Caco-2 (cell line): ENCODE data around the gene ZBTB8B. TPM values are rescaled to one million over a fixed set of nuclear protein-coding genes. Genes with fewer than 3 reads are reported as not detected.

Source experiments
- Bru-seq: library from RNA; stranded (reverse); fragments of 400-500 nt; gene quantifications from one replicate; lab custom pipeline; 2021; lab: Mats Ljungman, UMichigan
- BruChase-seq, 2 experiments: library from RNA; stranded (reverse); fragments of 400-500 nt; gene quantifications; one replicate each; lab custom pipeline; 2021; lab: Mats Ljungman, UMichigan
- BruUV-seq: library from RNA; stranded (reverse); fragments of 400-500 nt; replicated peaks from 2 replicates; lab custom pipeline; 2021; lab: Mats Ljungman, UMichigan
- CTCF ChIA-PET: fragments of 300-600 bp; sonication (Branson Sonifier 250); formaldehyde crosslinking; loops from one replicate; lab custom pipeline; 2022; ENCODE audit warnings: antibody characterized with exemption; lab: Charles Lee
- POLR2A ChIA-PET: fragments of 300-600 bp; sonication (Branson Sonifier 250); formaldehyde crosslinking; loops from one replicate; lab custom pipeline; 2022; ENCODE audit warnings: antibody characterized with exemption; lab: Charles Lee
- DNase-seq, 2 experiments: peaks; one replicate each; pipeline versions ENCODE4 v3.0.0 to v3.0.0-alpha.2; 2020 to 2022
- H3K27me3 ChIP-seq: replicated peaks from 2 replicates; pipeline ENCODE4 v1.6.0; 2011; ENCODE audit warnings: low read length; ENCODE audit not compliant: control insufficient read depth, insufficient read depth
- H3K36me3 ChIP-seq: 2 replicates; pipeline ENCODE4 v1.5.1; 2011; ENCODE audit warnings: low read length; ENCODE audit not compliant: control insufficient read depth, insufficient read depth
- H3K4me1 ChIP-seq: fragments of 250-450 bp; sonication (Bioruptor Pico); 2 replicates; pipeline ENCODE4 v1.5.1; 2020; ENCODE audit warnings: mild to moderate bottlenecking
- H3K4me3 ChIP-seq: 2 replicates; pipeline ENCODE4 v1.5.1; 2011; ENCODE audit warnings: low read depth, mild to moderate bottlenecking, control low read depth, low read length
- H3K9me3 ChIP-seq: fragments of 250-450 bp; sonication (Bioruptor Pico); 2 replicates; pipeline ENCODE4 v1.5.1; 2020; ENCODE audit warnings: mild to moderate bottlenecking, moderate library complexity
- H3K27ac Mint-ChIP-seq: one replicate; pipeline ENCODE4 v1.8.0; 2022; ENCODE audit warnings: mixed read lengths; ENCODE audit not compliant: unreplicated experiment
- H3K27me3 Mint-ChIP-seq: one replicate; pipeline ENCODE4 v1.8.0; 2022; ENCODE audit warnings: mixed read lengths; ENCODE audit not compliant: insufficient read depth, unreplicated experiment
- H3K36me3 Mint-ChIP-seq: one replicate; pipeline ENCODE4 v1.8.0; 2022; ENCODE audit warnings: mild to moderate bottlenecking, mixed read lengths; ENCODE audit not compliant: insufficient read depth, unreplicated experiment
- H3K4me1 Mint-ChIP-seq: one replicate; pipeline ENCODE4 v1.8.0; 2022; ENCODE audit warnings: low read depth, mixed read lengths; ENCODE audit not compliant: unreplicated experiment
- H3K4me3 Mint-ChIP-seq: one replicate; pipeline ENCODE4 v1.8.0; 2022; ENCODE audit warnings: mild to moderate bottlenecking, moderate library complexity, mixed read lengths; ENCODE audit not compliant: unreplicated experiment
- H3K9me3 Mint-ChIP-seq: one replicate; pipeline ENCODE4 v1.8.0; 2022; ENCODE audit warnings: mixed read lengths; ENCODE audit not compliant: unreplicated experiment
- CTCF ChIP-seq, 2 experiments: fragments of 200-600 bp in 1 of 2; IDR thresholded peaks; 1 replicate in 1 of 2; 2 replicates in 1 of 2; pipeline versions ENCODE4 v1.5.1 to v1.8.0; 2011 to 2022; ENCODE audit warnings: antibody characterized with exemption in 1 of 2, control low read depth in 1 of 2, inconsistent platforms in 1 of 2, low read depth in 1 of 2, low read length in 1 of 2, mild to moderate bottlenecking in 1 of 2, moderate library complexity in 1 of 2; ENCODE audit not compliant: insufficient read depth in 1 of 2, severe bottlenecking in 1 of 2, unreplicated experiment in 1 of 2
- intact Hi-C: fragments of 100-400 bp; cut with micrococcal nuclease; formaldehyde crosslinking; loops from one replicate; pipeline ENCODE4 v1.10.0; 2022; ENCODE audit not compliant: unreplicated experiment
- long read RNA-seq: library from polyadenylated mRNA; stranded (forward); transcript quantifications from one replicate; pipeline ENCODE4 v2.0.0, GENCODE V29; 2022
- total RNA-seq: library from RNA; stranded (reverse); gene quantifications from 2 replicates; pipeline ENCODE4 v1.2.3, GENCODE V29; 2022

The ZBTB8B gene
- not detected in 2 replicates for total RNA-seq
- Bru-seq, nascent RNA: percentile 7 among the genes with signal in this experiment
- BruChase-seq, experiment 1, labeled RNA remaining after a 2-hour chase: not detected
- percentile 7 among the genes with signal in this experiment for BruChase-seq, experiment 2, labeled RNA remaining after a 6-hour chase
- long read RNA-seq: 0 reads

- Histone ChIP-seq H3K36me3 (no peaks in the 10 kb centered on the region), H3K27me3 (no peaks in the 10 kb centered on the region), H3K9me3 (no peaks in the 10 kb centered on the region), H3K4me1 (no peaks in the 10 kb centered on the region), H3K4me3 (no peak within 1 kb of the TSS)
- BruUV-seq: no TSS peak
- no peak for TF ChIP-seq CTCF (IDR thresholded peaks at IDR 0.05; ENCODE audit: insufficient read depth in 1 of 2, low read depth in 1 of 2, low read length in 1 of 2, severe bottlenecking in 1 of 2, unreplicated experiment in 1 of 2)
- intact Hi-C loops: no loop called here
- H3K36me3 Mint-ChIP-seq: no peaks in the 10 kb centered on the region
- H3K4me3 Mint-ChIP-seq: no peak within 1 kb of the TSS
- no peaks in the 10 kb centered on the region for H3K4me1 Mint-ChIP-seq
- no peaks in the 10 kb centered on the region for H3K9me3 Mint-ChIP-seq
- DNase-seq: no peak
- ChIA-PET POLR2A (no interaction called here), CTCF (no interaction called here)
- peaks cover 3% of the 10 kb centered on the region for H3K27me3 Mint-ChIP-seq
- no peak within 1 kb of the TSS for H3K27ac Mint-ChIP-seq
Measured at GRCh38 chr1:32464716-32465577, at the start of gene ZBTB8B. TSS of gene ZBTB8B (plus strand) at chr1:32465072. CDS start at chr1:32470625, 5,553 bp downstream.

- H3K27me3 Mint-ChIP-seq: no peaks in the 10 kb centered on the region
- no peak for DNase-seq
- H3K9me3 ChIP-seq: no peaks in the 10 kb centered on the region
- no peaks in the 10 kb centered on the region for H3K4me1 Mint-ChIP-seq
- H3K27me3 ChIP-seq: no peaks in the 10 kb centered on the region
- H3K27ac Mint-ChIP-seq: no peak overlapping the region
- no peaks in the 10 kb centered on the region for H3K4me1 ChIP-seq
- no TSS peak for BruUV-seq
- TF ChIP-seq CTCF (IDR thresholded peaks at IDR 0.05; ENCODE audit: insufficient read depth in 1 of 2, low read depth in 1 of 2, low read length in 1 of 2, severe bottlenecking in 1 of 2, unreplicated experiment in 1 of 2): no peak
- H3K36me3 Mint-ChIP-seq: no peaks in the 10 kb centered on the region
- no peak overlapping the region for H3K4me3 Mint-ChIP-seq
- H3K4me3 ChIP-seq: no peak overlapping the region
- POLR2A ChIA-PET: no interaction called here
- intact Hi-C loops: no loop called here
- no peaks in the 10 kb centered on the region for H3K9me3 Mint-ChIP-seq
- CTCF ChIA-PET: no interaction called here
- H3K36me3 ChIP-seq: no peaks in the 10 kb centered on the region
Measured at GRCh38 chr1:32421775-32422174, 43.1 kb upstream of the ZBTB8B start.

GRCh38 chr1:32426489-32427255, 38.2 kb upstream of the ZBTB8B start:
- CTCF ChIA-PET: interaction anchor here (0.6 kb wide), 1 partner anchor 151 kb away, joined by 3 read pairs; no protein-coding TSS in a partner anchor
- Mint-ChIP-seq H3K27me3 (peaks cover 5% of the 10 kb centered on the region), H3K4me1 (no peaks in the 10 kb centered on the region), H3K4me3 (no peak overlapping the region), H3K27ac (no peak overlapping the region), H3K9me3 (no peaks in the 10 kb centered on the region), H3K36me3 (no peaks in the 10 kb centered on the region)
- DNase-seq: no peak
- H3K36me3 ChIP-seq: no peaks in the 10 kb centered on the region
- H3K4me1 ChIP-seq: no peaks in the 10 kb centered on the region
- no TSS peak for BruUV-seq
- H3K9me3 ChIP-seq: no peaks in the 10 kb centered on the region
- no peaks in the 10 kb centered on the region for H3K27me3 ChIP-seq
- POLR2A ChIA-PET: no interaction called here
- intact Hi-C loops: no loop called here
- H3K4me3 ChIP-seq: no peak overlapping the region
- no peak for TF ChIP-seq CTCF (IDR thresholded peaks at IDR 0.05; ENCODE audit: insufficient read depth in 1 of 2, low read depth in 1 of 2, low read length in 1 of 2, severe bottlenecking in 1 of 2, unreplicated experiment in 1 of 2)
